Activated B cell treated with CpG ODN at 0.5 μM for 24 hours (primary cell): ENCODE measurements around the gene CDK8. TPM values are rescaled to one million over a fixed set of nuclear protein-coding genes. Genes with fewer than 3 reads are reported as not detected.

Experiments used
- ATAC-seq: fragments of 200-7000 bp; cut with Tn5 transposase; one replicate; pipeline ENCODE4 v1.10.0; 2021; ENCODE audit warnings: low read depth, mild to moderate bottlenecking, moderate library complexity
- CTCF ChIA-PET: fragments of 350-600 bp; sonication (Branson Sonifier 250); formaldehyde crosslinking; loops from one replicate; lab custom pipeline; 2021; ENCODE audit warnings: antibody characterized with exemption; lab: Charles Lee
- POLR2A ChIA-PET: fragments of 350-600 bp; sonication (Branson Sonifier 250); formaldehyde crosslinking; loops from one replicate; lab custom pipeline; 2021; ENCODE audit warnings: antibody characterized with exemption; lab: Charles Lee
- DNase-seq: peaks from one replicate; pipeline ENCODE4 v3.0.0; 2022
- H3K27ac Mint-ChIP-seq: one replicate; pipeline ENCODE4 v1.8.0; 2020; ENCODE audit warnings: mixed read lengths
- H3K27me3 Mint-ChIP-seq: one replicate; pipeline ENCODE4 v1.8.0; 2021; ENCODE audit warnings: mixed read lengths
- H3K36me3 Mint-ChIP-seq: one replicate; pipeline ENCODE4 v1.8.0; 2021; ENCODE audit warnings: low read depth, mixed read lengths
- H3K4me1 Mint-ChIP-seq: one replicate; pipeline ENCODE4 v1.8.0; 2021; ENCODE audit warnings: mixed read lengths
- H3K4me3 Mint-ChIP-seq: one replicate; pipeline ENCODE4 v1.8.0; 2020; ENCODE audit warnings: mild to moderate bottlenecking, mixed read lengths
- H3K9me3 Mint-ChIP-seq: one replicate; pipeline ENCODE4 v1.8.0; 2020; ENCODE audit warnings: mixed read lengths
- intact Hi-C: fragments of 100-400 bp; cut with micrococcal nuclease; formaldehyde crosslinking; loops from one replicate; pipeline ENCODE4 v1.15.1; 2024
- total RNA-seq: library from RNA; stranded (reverse); gene quantifications from 2 replicates; pipeline ENCODE4 v1.2.3, GENCODE V29; 2022
- TF ChIP-seq, protein P1 (sequence below): fragments of 200-600 bp; IDR thresholded peaks from one replicate; pipeline ENCODE4 v1.8.0; 2022; ENCODE audit warnings: antibody characterized with exemption, mild to moderate bottlenecking

Gene CDK8
- total RNA-seq, 1 donor from 2014 or later, result 12.8 TPM

- ChIA-PET POLR2A (no interaction called here), CTCF (no interaction called here)
- DNase-seq, result no peak
- no peaks in the 10 kb centered on the region for H3K4me1 Mint-ChIP-seq
- TF ChIP-seq, protein P1, sequence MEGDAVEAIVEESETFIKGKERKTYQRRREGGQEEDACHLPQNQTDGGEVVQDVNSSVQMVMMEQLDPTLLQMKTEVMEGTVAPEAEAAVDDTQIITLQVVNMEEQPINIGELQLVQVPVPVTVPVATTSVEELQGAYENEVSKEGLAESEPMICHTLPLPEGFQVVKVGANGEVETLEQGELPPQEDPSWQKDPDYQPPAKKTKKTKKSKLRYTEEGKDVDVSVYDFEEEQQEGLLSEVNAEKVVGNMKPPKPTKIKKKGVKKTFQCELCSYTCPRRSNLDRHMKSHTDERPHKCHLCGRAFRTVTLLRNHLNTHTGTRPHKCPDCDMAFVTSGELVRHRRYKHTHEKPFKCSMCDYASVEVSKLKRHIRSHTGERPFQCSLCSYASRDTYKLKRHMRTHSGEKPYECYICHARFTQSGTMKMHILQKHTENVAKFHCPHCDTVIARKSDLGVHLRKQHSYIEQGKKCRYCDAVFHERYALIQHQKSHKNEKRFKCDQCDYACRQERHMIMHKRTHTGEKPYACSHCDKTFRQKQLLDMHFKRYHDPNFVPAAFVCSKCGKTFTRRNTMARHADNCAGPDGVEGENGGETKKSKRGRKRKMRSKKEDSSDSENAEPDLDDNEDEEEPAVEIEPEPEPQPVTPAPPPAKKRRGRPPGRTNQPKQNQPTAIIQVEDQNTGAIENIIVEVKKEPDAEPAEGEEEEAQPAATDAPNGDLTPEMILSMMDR, result no peak
- no peak overlapping the region for H3K27ac Mint-ChIP-seq
- H3K4me3 Mint-ChIP-seq, result no peak overlapping the region
- H3K9me3 Mint-ChIP-seq, result no peaks in the 10 kb centered on the region
- peaks cover 2% of the 10 kb centered on the region for H3K36me3 Mint-ChIP-seq
- ATAC-seq, result no peak
- no peaks in the 10 kb centered on the region for H3K27me3 Mint-ChIP-seq
- intact Hi-C loops, result no loop called here
Measured at GRCh38 chr13:26379831-26380230, 125.9 kb downstream of the CDK8 start.

GRCh38 chr13:26380930-26381329 is 127.0 kb downstream of the CDK8 start:
- Mint-ChIP-seq H3K9me3 (no peaks in the 10 kb centered on the region), H3K27me3 (no peaks in the 10 kb centered on the region), H3K27ac (no peak overlapping the region), H3K4me3 (no peak overlapping the region), H3K4me1 (no peaks in the 10 kb centered on the region), H3K36me3 (peaks cover 6% of the 10 kb centered on the region)
- CTCF ChIA-PET, result no interaction called here
- intact Hi-C loops, result no loop called here
- DNase-seq (no peak), ATAC-seq (no peak)
- TF ChIP-seq, protein P1, result no peak
- POLR2A ChIA-PET, result no interaction called here

DNA sequence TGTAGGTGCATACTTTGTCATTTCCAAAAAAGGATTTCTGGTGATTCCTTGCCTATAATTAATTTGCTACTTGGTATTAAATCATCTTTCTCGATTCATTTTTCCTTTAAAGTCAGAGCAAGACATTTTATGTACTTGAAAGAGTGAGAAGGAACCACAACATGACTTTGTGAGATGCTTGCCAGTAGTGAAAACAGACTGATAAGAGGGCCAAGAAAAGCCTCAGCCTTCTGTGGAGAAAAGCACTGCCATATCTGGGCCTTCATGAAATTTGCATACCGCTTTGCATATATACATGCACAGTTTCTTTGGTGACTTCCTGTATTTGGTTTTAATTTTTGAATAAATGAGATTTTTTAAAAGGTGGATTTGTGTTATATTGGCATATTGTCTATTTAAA is 128.4 kb downstream of the CDK8 start:
- no peak overlapping the region for H3K27ac Mint-ChIP-seq
- intact Hi-C loops, result no loop called here

GRCh38 chr13:26382835-26383234 is 128.9 kb downstream of the CDK8 start:
- H3K4me1 Mint-ChIP-seq, result no peaks in the 10 kb centered on the region
- TF ChIP-seq, protein P1, result no peak
- DNase-seq (no peak), ATAC-seq (no peak)
- H3K36me3 Mint-ChIP-seq, result peaks cover 25% of the 10 kb centered on the region
- H3K27me3 Mint-ChIP-seq, result no peaks in the 10 kb centered on the region
- H3K4me3 Mint-ChIP-seq, result no peak overlapping the region
- ChIA-PET POLR2A (no interaction called here), CTCF (no interaction called here)
- no peaks in the 10 kb centered on the region for H3K9me3 Mint-ChIP-seq
- intact Hi-C loops, result no loop called here
- no peak overlapping the region for H3K27ac Mint-ChIP-seq

More for the DNA sequence above, 128.4 kb downstream of the CDK8 start:
- TF ChIP-seq, protein P1, result no peak
- H3K27me3 Mint-ChIP-seq, result no peaks in the 10 kb centered on the region
- no peaks in the 10 kb centered on the region for H3K9me3 Mint-ChIP-seq
- no peak for ATAC-seq
- DNase-seq, result no peak
- POLR2A ChIA-PET, result no interaction called here
- H3K36me3 Mint-ChIP-seq, result peaks cover 21% of the 10 kb centered on the region
- H3K4me3 Mint-ChIP-seq, result no peak overlapping the region
- no peaks in the 10 kb centered on the region for H3K4me1 Mint-ChIP-seq
- CTCF ChIA-PET, result no interaction called here

- CTCF ChIA-PET, result no interaction called here
- ATAC-seq, result no peak
- H3K4me1 Mint-ChIP-seq, result no peaks in the 10 kb centered on the region
- H3K27ac Mint-ChIP-seq, result no peak overlapping the region
- TF ChIP-seq, protein P1, result no peak
- no peaks in the 10 kb centered on the region for H3K9me3 Mint-ChIP-seq
- H3K36me3 Mint-ChIP-seq, result peaks cover 27% of the 10 kb centered on the region
- POLR2A ChIA-PET, result no interaction called here
- H3K27me3 Mint-ChIP-seq, result no peaks in the 10 kb centered on the region
- DNase-seq, result no peak
- intact Hi-C loops, result no loop called here
- H3K4me3 Mint-ChIP-seq, result no peak overlapping the region
Measured at GRCh38 chr13:26384587-26384986, 130.7 kb downstream of the CDK8 start.
